GM19438 (cell line): ENCODE measurements around the gene CLTCL1.
"Not testable (repeated sequence)": the region's sequence is repeated elsewhere in the genome, so short reads cannot be mapped to it uniquely, and the experiment has no call there.

Experiments used
- ATAC-seq: cut with Tn5 transposase; IDR thresholded peaks from one replicate; pipeline ENCODE4 v1.9.1; 2021; ENCODE audit warnings: low read depth; ENCODE audit not compliant: unreplicated experiment

CLTCL1 gene

GRCh38 chr22:19222242-19223005 is 69.1 kb downstream of the CLTCL1 start:
- no peak for ATAC-seq

- no peak for ATAC-seq
Observed at GRCh38 chr22:19220867-19221266, 70.7 kb downstream of the CLTCL1 start.

GRCh38 chr22:19218541-19219233 is 72.8 kb downstream of the CLTCL1 start:
- ATAC-seq = no peak

GRCh38 chr22:19216579-19216978 is 74.9 kb downstream of the CLTCL1 start:
- ATAC-seq = no peak

DNA sequence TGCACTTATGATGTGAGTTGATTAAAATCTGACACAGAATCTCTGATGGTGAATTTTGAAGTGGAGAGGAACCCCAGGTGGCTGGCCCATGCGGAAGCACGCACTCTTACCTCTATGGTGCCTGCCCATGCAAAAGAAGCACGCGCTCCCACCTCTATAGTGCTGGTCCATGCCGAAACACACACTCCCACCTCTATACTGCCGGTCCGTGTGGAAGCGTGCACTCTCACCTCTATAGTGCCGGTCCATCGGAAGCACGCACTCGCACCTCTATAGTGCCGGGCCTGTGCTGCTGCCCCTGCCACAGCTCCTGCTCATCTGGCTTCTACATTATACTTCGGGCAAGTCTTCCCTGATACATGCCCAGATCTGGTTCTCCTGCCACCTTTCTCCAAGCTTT is 76.2 kb downstream of the CLTCL1 start:
- ATAC-seq = no peak

DNA sequence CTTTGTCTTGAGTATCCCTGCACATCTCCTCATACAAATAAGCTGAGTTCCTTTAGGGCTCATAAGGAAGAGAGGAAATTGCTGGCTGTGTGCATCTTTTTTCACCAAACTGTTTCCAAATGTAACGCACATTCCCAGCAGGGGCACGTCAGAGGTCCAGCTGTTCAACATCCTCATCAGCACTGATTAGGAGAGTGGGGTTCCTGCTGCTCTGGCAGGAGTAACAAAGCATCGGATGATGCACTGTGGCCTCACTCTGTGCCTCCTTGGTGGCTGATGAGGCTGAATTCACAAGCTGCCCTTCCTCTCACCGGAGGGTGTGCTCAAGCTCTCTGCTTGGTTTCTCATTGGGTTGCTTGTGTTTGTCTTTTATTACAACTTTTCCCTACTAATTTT is 77.4 kb downstream of the CLTCL1 start:
- no peak for ATAC-seq

DNA sequence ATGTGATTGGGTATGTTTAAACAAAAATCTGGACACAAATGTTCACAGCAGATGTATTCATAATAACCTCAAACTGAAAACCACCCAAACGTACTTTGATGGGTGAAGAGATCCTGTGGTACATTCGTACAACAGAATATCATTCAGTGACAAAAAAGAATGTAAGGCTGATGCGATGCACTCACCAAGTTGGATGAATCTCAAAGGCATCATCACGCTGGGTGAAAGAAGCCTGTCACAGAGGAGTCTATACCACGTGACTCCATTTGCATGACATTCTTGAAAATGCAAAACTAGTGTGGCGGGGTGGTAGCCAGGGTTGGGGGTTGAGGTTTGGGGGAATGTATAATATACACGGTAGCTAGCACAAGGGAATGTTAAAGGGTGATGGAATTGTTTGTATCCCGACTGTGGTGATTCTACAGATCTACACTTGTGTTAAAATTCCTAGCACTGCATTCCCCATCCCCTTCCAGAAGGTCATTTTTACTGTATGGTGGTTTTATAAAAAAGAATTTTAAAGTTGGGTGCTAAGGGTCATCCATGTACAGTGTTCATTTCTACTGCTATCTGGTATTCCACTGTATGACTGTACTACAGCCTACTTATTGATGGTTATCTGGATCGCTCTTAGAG is 78.0 kb downstream of the CLTCL1 start:
- ATAC-seq = no peak

GRCh38 chr22:19213001-19213400 is 78.5 kb downstream of the CLTCL1 start:
- no peak for ATAC-seq

GRCh38 chr22:19212302-19212870 is 79.1 kb downstream of the CLTCL1 start:
- no peak for ATAC-seq

DNA sequence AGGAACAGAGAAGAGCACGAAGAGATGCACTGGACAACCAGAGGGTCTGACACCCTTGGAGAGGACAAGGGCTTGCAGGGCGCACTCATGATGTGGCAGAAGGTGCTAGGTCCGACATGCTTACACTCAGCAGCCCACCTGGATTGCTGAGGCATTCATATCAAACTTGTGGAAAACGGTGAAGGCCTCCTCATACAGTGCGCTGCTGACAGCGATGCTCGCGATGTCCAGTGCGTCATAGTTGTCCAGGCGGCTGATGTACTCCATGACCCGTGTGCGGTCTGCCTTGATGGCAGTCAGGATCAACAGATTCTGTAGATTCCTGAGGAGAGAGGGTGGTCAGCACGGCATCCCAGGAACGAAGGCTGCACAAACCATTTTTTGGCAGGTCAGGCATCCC is 81.3 kb downstream of the CLTCL1 start:
- ATAC-seq = no peak

DNA sequence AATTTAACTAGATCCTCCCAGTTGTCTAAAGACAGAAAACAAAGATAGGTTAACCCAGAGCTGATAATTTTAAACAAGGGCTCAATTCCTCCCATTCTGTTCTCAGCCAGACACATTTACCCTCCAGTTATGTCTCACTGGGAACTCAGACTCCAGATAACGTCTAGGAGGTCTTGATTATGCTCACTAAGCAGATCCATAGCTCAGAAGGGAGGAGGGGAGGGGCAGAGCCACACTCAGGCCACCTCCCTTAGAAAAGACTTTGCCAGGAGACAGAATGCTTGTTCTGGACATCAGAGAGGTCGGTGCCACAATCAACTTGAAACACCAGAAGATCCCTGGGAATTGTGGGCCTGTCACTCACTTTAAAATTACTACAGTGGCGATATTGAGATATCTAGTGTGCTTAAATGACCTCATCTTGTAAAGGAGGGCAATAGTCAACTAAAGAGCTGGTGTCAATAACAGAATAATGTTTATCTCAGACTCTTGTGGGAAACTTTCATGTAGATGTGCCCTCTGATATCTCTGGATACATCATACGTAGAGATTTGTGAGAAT is 83.2 kb downstream of the CLTCL1 start:
- ATAC-seq = no peak

GRCh38 chr22:19207884-19208283 is 83.6 kb downstream of the CLTCL1 start:
- ATAC-seq = no peak

DNA sequence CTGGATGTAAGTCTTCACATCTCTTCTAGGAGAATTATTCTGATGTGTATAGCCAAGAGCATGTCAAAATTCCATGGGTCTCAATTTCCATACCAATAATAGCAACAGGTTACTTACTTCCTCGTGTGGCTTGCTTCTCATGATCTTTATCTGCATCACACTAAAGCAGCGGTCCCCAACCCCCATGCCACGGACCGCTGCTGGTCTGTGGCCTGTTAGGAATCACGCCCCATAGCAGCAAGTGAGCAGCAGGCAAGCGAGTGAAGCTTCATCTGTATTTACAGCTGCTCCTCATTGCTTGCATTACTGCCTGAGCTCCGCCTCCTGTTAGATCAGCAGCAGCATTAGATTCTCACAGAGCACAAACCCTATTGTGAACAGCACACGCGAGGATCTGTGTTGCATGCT is 84.1 kb downstream of the CLTCL1 start:
- ATAC-seq = no peak

GRCh38 chr22:19206287-19206686 is 85.2 kb downstream of the CLTCL1 start:
- no peak for ATAC-seq

- ATAC-seq = no peak
Observed at GRCh38 chr22:19204640-19205039, 86.9 kb downstream of the CLTCL1 start.

DNA sequence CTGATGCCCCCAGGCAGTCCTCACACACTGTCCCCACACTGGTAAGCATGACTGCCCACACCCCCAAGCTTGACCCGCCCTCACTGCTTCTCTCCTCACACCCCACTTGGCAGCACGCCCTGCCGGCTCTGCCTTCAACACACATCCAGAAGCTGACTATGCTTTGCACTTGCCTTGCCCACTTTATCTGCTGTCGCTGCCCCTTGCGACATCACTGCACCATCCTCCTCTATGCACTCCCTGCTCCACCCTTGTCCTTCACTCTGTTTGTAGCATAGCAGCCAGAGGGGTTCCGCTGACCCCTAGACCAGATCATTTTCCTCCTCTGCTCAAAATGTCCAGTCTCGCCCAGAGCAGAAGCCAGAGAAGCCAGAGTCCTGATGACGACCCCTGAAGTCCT is 87.7 kb downstream of the CLTCL1 start:
- no peak for ATAC-seq

DNA sequence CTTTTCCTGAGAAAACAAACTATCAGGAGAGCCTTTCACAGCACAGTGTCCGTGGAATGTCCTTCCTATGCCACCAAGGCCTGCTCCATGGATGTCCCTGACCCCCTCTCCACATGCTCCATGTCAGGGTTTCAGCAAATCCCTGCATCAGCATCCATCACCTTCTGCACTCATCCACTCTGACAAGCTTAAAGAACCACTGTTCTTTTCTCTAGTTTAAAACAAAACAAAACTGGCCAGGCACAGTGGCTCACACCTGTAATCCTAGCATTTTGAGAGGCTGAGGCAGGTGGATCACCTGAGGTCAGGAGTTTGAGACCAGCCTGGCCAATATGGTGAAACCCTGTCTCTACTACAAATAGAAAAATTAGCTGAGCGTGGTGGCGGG is 88.7 kb downstream of the CLTCL1 start:
- ATAC-seq = not testable (repeated sequence)

DNA sequence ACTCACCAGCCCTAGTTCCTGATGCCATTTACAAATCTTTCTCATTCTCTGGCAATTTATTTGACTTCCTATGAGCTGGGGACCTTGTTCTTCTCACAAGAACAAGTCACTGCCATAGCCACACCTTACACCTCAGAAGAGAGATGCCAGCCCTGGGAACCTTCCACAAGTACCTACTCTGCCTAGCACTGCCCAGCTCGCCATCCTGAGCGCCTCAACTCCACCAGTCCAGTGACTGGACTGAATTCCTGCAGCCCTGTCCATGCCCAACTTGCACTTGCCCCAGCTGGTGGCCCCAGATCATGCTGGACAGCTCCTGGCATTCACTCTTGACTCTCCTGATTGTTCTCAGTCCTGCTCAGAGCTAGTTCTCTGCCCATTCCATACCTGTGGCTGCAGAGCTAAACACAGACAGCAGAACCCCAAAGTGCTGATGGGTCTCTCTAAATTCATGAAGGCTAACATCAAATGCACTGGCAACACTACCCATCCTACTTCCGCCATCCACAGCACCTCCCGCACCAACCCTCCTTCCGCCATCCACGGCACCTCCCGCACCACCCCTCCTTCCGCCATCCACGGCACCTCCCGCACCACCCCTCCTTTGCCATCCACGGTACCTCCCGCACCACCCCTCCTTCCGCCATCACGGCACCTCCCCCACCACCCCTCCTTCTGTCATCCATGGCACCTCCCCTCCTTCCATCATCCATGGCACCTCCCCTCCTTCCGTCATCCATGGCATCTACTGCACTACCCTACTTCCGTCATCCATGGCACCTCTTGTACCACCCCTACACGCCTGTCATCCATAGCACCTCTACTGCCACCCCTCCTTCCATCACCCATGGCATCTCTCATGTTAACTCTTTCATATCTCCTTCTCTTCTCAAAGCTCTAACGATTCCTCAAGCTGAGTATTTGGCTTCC is 89.4 kb downstream of the CLTCL1 start:
- no peak for ATAC-seq

GRCh38 chr22:19201130-19201868 is 90.2 kb downstream of the CLTCL1 start:
- no peak for ATAC-seq
